Karpas-422 (cell line): ENCODE results near the gene ZNF595. TPM values are rescaled to one million over a fixed set of nuclear protein-coding genes. Genes with fewer than 3 reads are reported as not detected.
A peak's percentile ranks its signal among the peaks of the same experiment; 100 is the strongest.
"Not testable (repeated sequence)": the region's sequence is repeated elsewhere in the genome, so short reads cannot be mapped to it uniquely, and the experiment has no call there.

ENCODE experiments used
- DNase-seq: peaks from one replicate; pipeline ENCODE4 v3.0.0-alpha.2; 2015
- H2AFZ ChIP-seq: fragments of 200-600 bp; sonication (generic); 2 replicates; pipeline ENCODE4 v1.6.1; 2014; ENCODE audit warnings: antibody characterized with exemption, low read length, mixed read lengths
- H3K27ac ChIP-seq: fragments of 200-600 bp; sonication (generic); 2 replicates; pipeline ENCODE4 v1.5.1; 2014; ENCODE audit warnings: mild to moderate bottlenecking, low read length, moderate library complexity
- H3K27me3 ChIP-seq: fragments of 200-600 bp; sonication (generic); 2 replicates; pipeline ENCODE4 v1.6.1; 2014; ENCODE audit warnings: low read length, mixed read lengths
- H3K36me3 ChIP-seq: fragments of 200-600 bp; sonication (generic); 2 replicates; pipeline ENCODE4 v1.6.1; 2014; ENCODE audit warnings: low read length, mixed read lengths; ENCODE audit not compliant: insufficient read depth
- H3K4me1 ChIP-seq: fragments of 200-600 bp; sonication (generic); 2 replicates; pipeline ENCODE4 v1.6.1; 2014; ENCODE audit warnings: mild to moderate bottlenecking, low read length, mixed read lengths
- H3K4me2 ChIP-seq: fragments of 200-600 bp; sonication (generic); 2 replicates; pipeline ENCODE4 v1.6.1; 2014; ENCODE audit warnings: low read length, low read depth, mild to moderate bottlenecking; ENCODE audit not compliant: poor library complexity, severe bottlenecking
- H3K4me3 ChIP-seq: fragments of 200-600 bp; sonication (generic); 2 replicates; pipeline ENCODE4 v1.5.1; 2014; ENCODE audit warnings: mild to moderate bottlenecking, antibody characterized with exemption, low read length, mixed read lengths
- H3K79me2 ChIP-seq: fragments of 200-600 bp; sonication (generic); 2 replicates; pipeline ENCODE4 v1.6.1; 2014; ENCODE audit warnings: mild to moderate bottlenecking, low read length, mixed read lengths
- H3K9ac ChIP-seq: fragments of 200-600 bp; sonication (generic); 2 replicates; pipeline ENCODE4 v1.6.0; 2014; ENCODE audit warnings: low read length
- H3K9me2 ChIP-seq: fragments of 200-600 bp; sonication (generic), shearing (Covaris generic); replicated peaks from 2 replicates; pipeline ENCODE4 v1.6.0; 2014; ENCODE audit warnings: mild to moderate bottlenecking, low read length, moderate library complexity; ENCODE audit not compliant: insufficient read depth
- H3K9me3 ChIP-seq: fragments of 300-700, 200-600 bp; sonication (generic); 2 replicates; pipeline ENCODE4 v1.6.1; 2014; ENCODE audit warnings: low read length, mixed read lengths
- H4K20me1 ChIP-seq: fragments of 200-600 bp; sonication (generic); 2 replicates; pipeline ENCODE4 v1.6.1; 2014; ENCODE audit warnings: mild to moderate bottlenecking, antibody characterized with exemption, low read length, low read depth; ENCODE audit not compliant: insufficient read depth
- total RNA-seq: library from RNA; depleted of rRNA; stranded (reverse); fragments of >200 nt; shearing (Covaris generic); gene quantifications from 2 replicates; pipeline ENCODE4 v1.2.3, GENCODE V29; 2014; ENCODE audit warnings: low replicate concordance

Gene ZNF595
- total RNA-seq, 1 experiment from 2014 or later: 39.1 TPM

GRCh38 chr4:53521-53920 is 400 bp downstream of the ZNF595 start:
- not testable (repeated sequence) for H2AFZ ChIP-seq, DNase-seq, H3K27ac ChIP-seq, H3K27me3 ChIP-seq, H3K9me2 ChIP-seq, H3K9me3 ChIP-seq, H3K36me3 ChIP-seq, H3K79me2 ChIP-seq, H3K4me3 ChIP-seq, H4K20me1 ChIP-seq, H3K4me2 ChIP-seq
- peaks cover 13% of the 10 kb centered on the region for H3K4me1 ChIP-seq
- H3K9ac ChIP-seq: 0 out of 2 replicates have a peak overlapping the region, but pooled peaks have one; percentile 33

- not testable (repeated sequence) for H3K9ac ChIP-seq
These were observed 11.6 kb downstream of the ZNF595 start for GRCh38 chr4:64733-65132.

GRCh38 chr4:71830-72229 is 18.7 kb downstream of the ZNF595 start:
- H3K4me3 ChIP-seq: no peak overlapping the region
- H3K36me3 ChIP-seq: peaks cover 55% of the 10 kb centered on the region
- peaks cover 11% of the 10 kb centered on the region for H3K79me2 ChIP-seq
- H3K27me3 ChIP-seq: no peaks in the 10 kb centered on the region
- H4K20me1 ChIP-seq: no peaks in the 10 kb centered on the region
- H3K4me1 ChIP-seq: no peaks in the 10 kb centered on the region
- DNase-seq: no peak
- H3K9ac ChIP-seq: no peak overlapping the region
- H3K9me3 ChIP-seq: peaks cover 59% of the 10 kb centered on the region
- no peak overlapping the region for H3K27ac ChIP-seq
- H3K4me2 ChIP-seq: no peak overlapping the region
- no peak overlapping the region for H2AFZ ChIP-seq
- no peaks in the 10 kb centered on the region for H3K9me2 ChIP-seq

More at GRCh38 chr4:64733-65132, 11.6 kb downstream of the ZNF595 start:
- not testable (repeated sequence) for H3K4me3 ChIP-seq, DNase-seq, H2AFZ ChIP-seq, H4K20me1 ChIP-seq, H3K9me2 ChIP-seq, H3K27ac ChIP-seq, H3K27me3 ChIP-seq, H3K4me1 ChIP-seq, H3K79me2 ChIP-seq, H3K4me2 ChIP-seq
- H3K36me3 ChIP-seq: peaks cover 11% of the 10 kb centered on the region
- H3K9me3 ChIP-seq: peaks cover 10% of the 10 kb centered on the region

- Histone ChIP-seq H3K4me3 (no peak overlapping the region), H3K4me1 (no peaks in the 10 kb centered on the region), H2AFZ (no peak overlapping the region), H3K36me3 (peaks cover 50% of the 10 kb centered on the region), H3K9me3 (peaks cover 58% of the 10 kb centered on the region), H3K9me2 (no peaks in the 10 kb centered on the region), H3K27ac (no peak overlapping the region), H4K20me1 (no peaks in the 10 kb centered on the region), H3K4me2 (no peak overlapping the region), H3K9ac (no peak overlapping the region), H3K27me3 (no peaks in the 10 kb centered on the region), H3K79me2 (no peaks in the 10 kb centered on the region)
- DNase-seq: no peak
These were observed 32.8 kb downstream of the ZNF595 start for GRCh38 chr4:85951-86350.

- peaks cover 61% of the 10 kb centered on the region for H3K9me3 ChIP-seq
- not testable (repeated sequence) for H3K4me3 ChIP-seq, DNase-seq
These were observed 33.6 kb downstream of the ZNF595 start for GRCh38 chr4:86559-87324.

GRCh38 chr4:98386-98785 is 45.3 kb downstream of the ZNF595 start:
- Histone ChIP-seq H3K9me2 (no peaks in the 10 kb centered on the region), H3K27ac (no peak overlapping the region), H4K20me1 (no peaks in the 10 kb centered on the region), H3K4me3 (no peak overlapping the region), H3K79me2 (no peaks in the 10 kb centered on the region), H3K4me2 (no peak overlapping the region), H3K4me1 (0 out of 2 replicates have a peak, but pooled peaks cover 3% of the 10 kb centered on the region), H3K9ac (no peak overlapping the region), H3K27me3 (no peaks in the 10 kb centered on the region), H3K36me3 (peaks cover 17% of the 10 kb centered on the region), H3K9me3 (peaks cover 47% of the 10 kb centered on the region), H2AFZ (no peak overlapping the region)
- no peak for DNase-seq

More at GRCh38 chr4:86559-87324, 33.6 kb downstream of the ZNF595 start:
- H3K36me3 ChIP-seq: peaks cover 54% of the 10 kb centered on the region
- not testable (repeated sequence) for H3K4me2 ChIP-seq, H3K9me2 ChIP-seq, H3K4me1 ChIP-seq, H2AFZ ChIP-seq, H3K27ac ChIP-seq, H4K20me1 ChIP-seq, H3K9ac ChIP-seq, H3K79me2 ChIP-seq, H3K27me3 ChIP-seq

- Histone ChIP-seq H3K9me2 (no peaks in the 10 kb centered on the region), H3K27ac (no peak overlapping the region), H3K9me3 (peaks cover 34% of the 10 kb centered on the region), H3K9ac (no peak overlapping the region), H3K79me2 (no peaks in the 10 kb centered on the region), H3K4me3 (no peak overlapping the region), H2AFZ (no peak overlapping the region), H3K4me2 (no peak overlapping the region), H3K36me3 (peaks cover 8% of the 10 kb centered on the region), H4K20me1 (no peaks in the 10 kb centered on the region), H3K27me3 (no peaks in the 10 kb centered on the region), H3K4me1 (0 out of 2 replicates have a peak, but pooled peaks cover 3% of the 10 kb centered on the region)
- no peak for DNase-seq
These were observed 46.7 kb downstream of the ZNF595 start for GRCh38 chr4:99863-100262.

GRCh38 chr4:107083-107443 is 53.9 kb downstream of the ZNF595 start:
- H3K4me2 ChIP-seq: no peak overlapping the region
- no peak overlapping the region for H3K9ac ChIP-seq
- no peaks in the 10 kb centered on the region for H4K20me1 ChIP-seq
- no peak overlapping the region for H3K4me3 ChIP-seq
- H3K9me3 ChIP-seq: no peaks in the 10 kb centered on the region
- 0 out of 2 replicates have a peak, but pooled peaks cover 3% of the 10 kb centered on the region for H3K27me3 ChIP-seq
- no peak overlapping the region for H2AFZ ChIP-seq
- DNase-seq: no peak
- H3K79me2 ChIP-seq: no peaks in the 10 kb centered on the region
- H3K9me2 ChIP-seq: no peaks in the 10 kb centered on the region
- H3K4me1 ChIP-seq: 0 out of 2 replicates have a peak, but pooled peaks cover 3% of the 10 kb centered on the region
- H3K27ac ChIP-seq: no peak overlapping the region
- no peaks in the 10 kb centered on the region for H3K36me3 ChIP-seq
